Measurements from ENCODE around the gene GNL1.

Gene GNL1

GRCh38 chr6:30589754-30590358, 33.6 kb upstream of the GNL1 start:
- Mint-ChIP-seq H3K4me1 (ENCODE audit: low read depth in 2 of 2) (peaks cover 6 to 8% of the 10 kb centered on the region in 2 donors), H3K27me3 (no peaks in the 10 kb centered on the region), H3K27ac (no peak overlapping the region), H3K9me3 (no peaks in the 10 kb centered on the region), H3K36me3 (ENCODE audit: insufficient read depth) (peaks cover 83% of the 10 kb centered on the region), H3K4me3 (no peak overlapping the region)
- no peak for DNase-seq
- ATAC-seq (replicated peaks) = no peak

- Mint-ChIP-seq H3K9me3 (no peaks in the 10 kb centered on the region), H3K4me3 (no peak overlapping the region), H3K27ac (peak overlapping the region; percentile 9 to 52), H3K36me3 (ENCODE audit: insufficient read depth) (peaks cover 94% of the 10 kb centered on the region), H3K27me3 (no peaks in the 10 kb centered on the region), H3K4me1 (ENCODE audit: low read depth in 2 of 2) (peaks cover 2 to 3% of the 10 kb centered on the region in 2 donors)
- DNase-seq (no peak), ATAC-seq (replicated peaks) (no peak)
Measured at GRCh38 chr6:30583921-30584320, 27.6 kb upstream of the GNL1 start.

GRCh38 chr6:30578051-30578450, 21.8 kb upstream of the GNL1 start:
- Mint-ChIP-seq H3K27me3 (no peaks in the 10 kb centered on the region), H3K4me1 (ENCODE audit: low read depth in 2 of 2) (peaks cover 16 to 36% of the 10 kb centered on the region in 2 donors), H3K27ac (peak overlapping the region in 1 of 2 donors; percentile 30), H3K9me3 (no peaks in the 10 kb centered on the region), H3K4me3 (no peak overlapping the region), H3K36me3 (ENCODE audit: insufficient read depth) (peaks cover 75% of the 10 kb centered on the region)
- no peak for ATAC-seq (replicated peaks)
- DNase-seq = no peak

- Mint-ChIP-seq H3K4me3 (peak overlapping the region in 1 of 2 donors; percentile 96), H3K9me3 (no peaks in the 10 kb centered on the region), H3K4me1 (ENCODE audit: low read depth in 2 of 2) (peaks cover 45 to 67% of the 10 kb centered on the region in 2 donors), H3K36me3 (ENCODE audit: insufficient read depth) (peaks cover 48% of the 10 kb centered on the region), H3K27ac (peak overlapping the region; percentile 78 to 96), H3K27me3 (no peaks in the 10 kb centered on the region)
- DNase-seq (no peak), ATAC-seq (replicated peaks) (no peak)
Measured at GRCh38 chr6:30573113-30573512, 16.8 kb upstream of the GNL1 start.

GRCh38 chr6:30572148-30572547, 15.9 kb upstream of the GNL1 start:
- no peak for ATAC-seq (replicated peaks)
- no peak for DNase-seq
- Mint-ChIP-seq H3K27me3 (no peaks in the 10 kb centered on the region), H3K4me1 (ENCODE audit: low read depth in 2 of 2) (peaks cover 45 to 63% of the 10 kb centered on the region in 2 donors), H3K27ac (peak overlapping the region; percentile 96 to 99), H3K4me3 (peak overlapping the region; percentile 90 to 96), H3K9me3 (no peaks in the 10 kb centered on the region), H3K36me3 (ENCODE audit: insufficient read depth) (peaks cover 40% of the 10 kb centered on the region)

- H3K27ac Mint-ChIP-seq = peak overlapping the region; percentile 96 to 99
- no peak for DNase-seq
Measured at GRCh38 chr6:30571762-30572082, 15.4 kb upstream of the GNL1 start.

GRCh38 chr6:30571075-30571761, 14.9 kb upstream of the GNL1 start, which contains the start of gene ABCF1:
ABCF1 (plus strand) TSS chr6:30571442; CDS start chr6:30571488, 46 bp downstream.
- Mint-ChIP-seq H3K27ac (peak within 1 kb of the TSS; percentile 96 to 99), H3K9me3 (no peaks in the 10 kb centered on the region), H3K4me1 (ENCODE audit: low read depth in 2 of 2) (peaks cover 40 to 54% of the 10 kb centered on the region in 2 donors), H3K27me3 (no peaks in the 10 kb centered on the region), H3K4me3 (peak within 1 kb of the TSS; percentile 90 to 96), H3K36me3 (ENCODE audit: insufficient read depth) (peaks cover 37% of the 10 kb centered on the region)
- ATAC-seq (replicated peaks) = peak; percentile 93
- peak; percentile 99 to 100 (median 100) for DNase-seq

More at GRCh38 chr6:30571762-30572082, 15.4 kb upstream of the GNL1 start:
- ATAC-seq (replicated peaks) = no peak
- no peaks in the 10 kb centered on the region for H3K27me3 Mint-ChIP-seq
- H3K9me3 Mint-ChIP-seq = no peaks in the 10 kb centered on the region
- H3K4me3 Mint-ChIP-seq = peak overlapping the region; percentile 90 to 96
- H3K36me3 Mint-ChIP-seq (ENCODE audit: insufficient read depth) = peaks cover 39% of the 10 kb centered on the region
- peaks cover 43 to 59% of the 10 kb centered on the region in 2 donors for H3K4me1 Mint-ChIP-seq (ENCODE audit: low read depth in 2 of 2)

- peak; percentile 16 for ATAC-seq (replicated peaks)
- Mint-ChIP-seq H3K9me3 (no peaks in the 10 kb centered on the region), H3K27ac (peak overlapping the region; percentile 96 to 99), H3K4me3 (peak overlapping the region; percentile 90 to 96), H3K27me3 (no peaks in the 10 kb centered on the region), H3K36me3 (ENCODE audit: insufficient read depth) (peaks cover 37% of the 10 kb centered on the region), H3K4me1 (ENCODE audit: low read depth in 2 of 2) (peaks cover 40 to 54% of the 10 kb centered on the region in 2 donors)
- no peak for DNase-seq
Measured at GRCh38 chr6:30570740-30571074, 14.4 kb upstream of the GNL1 start.

- H3K9me3 Mint-ChIP-seq = no peaks in the 10 kb centered on the region
Measured at GRCh38 chr6:30570263-30570662, 14.0 kb upstream of the GNL1 start.

GRCh38 chr6:30568245-30568644, 12.0 kb upstream of the GNL1 start:
- H3K4me1 Mint-ChIP-seq (ENCODE audit: low read depth in 2 of 2) = peaks cover 31 to 40% of the 10 kb centered on the region in 2 donors
- no peaks in the 10 kb centered on the region for H3K27me3 Mint-ChIP-seq
- ATAC-seq (replicated peaks) (peak; percentile 29), DNase-seq (peak; percentile 28 to 65 (median 29))
- no peaks in the 10 kb centered on the region for H3K9me3 Mint-ChIP-seq
- H3K27ac Mint-ChIP-seq = peak overlapping the region in 1 of 2 donors; percentile 33
- H3K36me3 Mint-ChIP-seq (ENCODE audit: insufficient read depth) = peaks cover 31% of the 10 kb centered on the region
- peak overlapping the region in 1 of 2 donors; percentile 20 for H3K4me3 Mint-ChIP-seq

More at GRCh38 chr6:30570263-30570662, 14.0 kb upstream of the GNL1 start:
- Mint-ChIP-seq H3K4me1 (ENCODE audit: low read depth in 2 of 2) (peaks cover 40 to 54% of the 10 kb centered on the region in 2 donors), H3K36me3 (ENCODE audit: insufficient read depth) (peaks cover 36% of the 10 kb centered on the region), H3K4me3 (peak overlapping the region; percentile 90 to 96), H3K27me3 (no peaks in the 10 kb centered on the region), H3K27ac (peak overlapping the region; percentile 41 to 99)
- DNase-seq (no peak), ATAC-seq (replicated peaks) (no peak)

- Mint-ChIP-seq H3K36me3 (ENCODE audit: insufficient read depth) (peaks cover 13% of the 10 kb centered on the region), H3K4me1 (ENCODE audit: low read depth in 2 of 2) (peaks cover 14 to 19% of the 10 kb centered on the region in 2 donors), H3K27ac (peak overlapping the region in 1 of 2 donors; percentile 71), H3K27me3 (no peaks in the 10 kb centered on the region), H3K9me3 (no peaks in the 10 kb centered on the region), H3K4me3 (no peak overlapping the region)
- DNase-seq (no peak), ATAC-seq (replicated peaks) (no peak)
Measured at GRCh38 chr6:30565772-30566171, 9.5 kb upstream of the GNL1 start.

- no peaks in the 10 kb centered on the region for H3K9me3 Mint-ChIP-seq
- DNase-seq (no peak), ATAC-seq (replicated peaks) (no peak)
- peaks cover 7 to 10% of the 10 kb centered on the region in 2 donors for H3K4me1 Mint-ChIP-seq (ENCODE audit: low read depth in 2 of 2)
- H3K4me3 Mint-ChIP-seq = no peak overlapping the region
- peak overlapping the region in 1 of 2 donors; percentile 67 for H3K27ac Mint-ChIP-seq
- no peaks in the 10 kb centered on the region for H3K27me3 Mint-ChIP-seq
- H3K36me3 Mint-ChIP-seq (ENCODE audit: insufficient read depth) = peaks cover 15% of the 10 kb centered on the region
Measured at GRCh38 chr6:30564114-30564513, 7.8 kb upstream of the GNL1 start.

GRCh38 chr6:30562470-30563425, 6.5 kb upstream of the GNL1 start:
- no peak for DNase-seq
- H3K36me3 Mint-ChIP-seq (ENCODE audit: insufficient read depth) = peaks cover 20% of the 10 kb centered on the region

More at GRCh38 chr6:30562470-30563425, 6.5 kb upstream of the GNL1 start:
- Mint-ChIP-seq H3K27ac (peak overlapping the region; percentile 65 to 67), H3K9me3 (no peaks in the 10 kb centered on the region), H3K4me1 (ENCODE audit: low read depth in 2 of 2) (peaks cover 10 to 11% of the 10 kb centered on the region in 2 donors), H3K27me3 (no peaks in the 10 kb centered on the region), H3K4me3 (no peak overlapping the region)
- no peak for ATAC-seq (replicated peaks)
